ENCODE results near the gene OXT. TPM values are rescaled to one million over a fixed set of nuclear protein-coding genes. Genes with fewer than 3 reads are reported as not detected.

The OXT gene
- total RNA-seq, 4 donors from 2014 or later: not detected

DNA sequence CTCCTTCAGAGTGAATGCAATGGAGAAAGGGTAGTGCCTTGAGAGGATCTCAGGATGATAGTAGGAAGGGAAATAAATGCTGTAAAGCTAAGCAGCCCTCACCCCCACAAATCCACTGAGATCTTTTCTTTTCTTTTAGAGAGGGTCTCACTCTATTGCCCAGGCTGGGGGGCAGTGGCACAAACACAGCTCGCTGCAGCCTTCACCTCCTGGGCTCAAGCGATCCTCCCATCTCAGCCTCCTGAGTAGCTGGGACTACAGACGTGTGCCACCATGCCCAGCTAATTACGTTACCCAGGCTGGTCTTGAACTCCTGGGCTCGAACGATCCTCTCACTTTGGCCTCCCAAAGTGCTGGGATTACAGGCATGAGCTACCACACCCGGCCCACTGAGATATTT, 29.1 kb downstream of the OXT start:
- WGBS, 2 donors (ENCODE audit: low coverage in 1 of 2): 81 to 94% methylated on average over 3 to 6 of the region's 7 CpGs
- H3K9me3 ChIP-seq: no peaks in the 10 kb centered on the region
- ATAC-seq: no peak
- peaks cover 12% of the 10 kb centered on the region for H3K27me3 ChIP-seq
- H3K36me3 ChIP-seq: peaks cover 0 to 3% of the 10 kb centered on the region in 2 donors
- no peak overlapping the region for H3K27ac ChIP-seq
- no peaks in the 10 kb centered on the region for H3K4me1 ChIP-seq
- H3K4me3 ChIP-seq: no peak overlapping the region
- no peak for TF ChIP-seq POLR2A (IDR thresholded peaks at IDR 0.05)
- TF ChIP-seq POLR2AphosphoS5 (IDR thresholded peaks at IDR 0.05): no peak
- TF ChIP-seq EP300 (IDR thresholded peaks at IDR 0.05): no peak
- TF ChIP-seq, protein P1, sequence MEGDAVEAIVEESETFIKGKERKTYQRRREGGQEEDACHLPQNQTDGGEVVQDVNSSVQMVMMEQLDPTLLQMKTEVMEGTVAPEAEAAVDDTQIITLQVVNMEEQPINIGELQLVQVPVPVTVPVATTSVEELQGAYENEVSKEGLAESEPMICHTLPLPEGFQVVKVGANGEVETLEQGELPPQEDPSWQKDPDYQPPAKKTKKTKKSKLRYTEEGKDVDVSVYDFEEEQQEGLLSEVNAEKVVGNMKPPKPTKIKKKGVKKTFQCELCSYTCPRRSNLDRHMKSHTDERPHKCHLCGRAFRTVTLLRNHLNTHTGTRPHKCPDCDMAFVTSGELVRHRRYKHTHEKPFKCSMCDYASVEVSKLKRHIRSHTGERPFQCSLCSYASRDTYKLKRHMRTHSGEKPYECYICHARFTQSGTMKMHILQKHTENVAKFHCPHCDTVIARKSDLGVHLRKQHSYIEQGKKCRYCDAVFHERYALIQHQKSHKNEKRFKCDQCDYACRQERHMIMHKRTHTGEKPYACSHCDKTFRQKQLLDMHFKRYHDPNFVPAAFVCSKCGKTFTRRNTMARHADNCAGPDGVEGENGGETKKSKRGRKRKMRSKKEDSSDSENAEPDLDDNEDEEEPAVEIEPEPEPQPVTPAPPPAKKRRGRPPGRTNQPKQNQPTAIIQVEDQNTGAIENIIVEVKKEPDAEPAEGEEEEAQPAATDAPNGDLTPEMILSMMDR (IDR thresholded peaks at IDR 0.05): no peak

DNA sequence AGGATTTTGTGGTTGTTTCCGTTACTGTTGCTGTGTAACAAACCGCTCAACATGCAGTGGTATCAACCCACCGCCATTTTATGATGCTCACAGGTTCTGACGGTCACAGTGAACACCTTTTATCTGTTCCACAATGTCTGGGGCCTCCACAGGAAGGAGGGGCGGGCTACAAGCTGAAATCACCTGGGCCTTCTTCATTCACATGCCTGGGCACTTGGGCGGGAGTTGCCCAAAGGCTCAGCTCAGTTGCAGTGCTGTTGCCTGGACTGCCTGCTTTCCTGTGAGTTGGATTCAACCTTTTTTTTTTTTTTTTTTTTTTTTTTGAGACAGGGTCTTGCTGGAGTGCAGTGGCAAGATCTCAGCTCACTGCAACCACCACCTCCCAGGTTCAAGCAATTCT, 29.8 kb downstream of the OXT start:
- ATAC-seq: no peak
- 83 to 93% methylated on average over 3 to 5 of the region's 6 CpGs for WGBS, 2 donors (ENCODE audit: low coverage in 1 of 2)
- H3K27ac ChIP-seq: no peak overlapping the region
- no peak for TF ChIP-seq POLR2AphosphoS5 (IDR thresholded peaks at IDR 0.05)
- no peak for TF ChIP-seq POLR2A (IDR thresholded peaks at IDR 0.05)
- TF ChIP-seq, protein P1 (IDR thresholded peaks at IDR 0.05): no peak
- TF ChIP-seq EP300 (IDR thresholded peaks at IDR 0.05): no peak
- no peaks in the 10 kb centered on the region for H3K4me1 ChIP-seq
- no peaks in the 10 kb centered on the region for H3K9me3 ChIP-seq
- H3K27me3 ChIP-seq: peaks cover 12% of the 10 kb centered on the region
- no peak overlapping the region for H3K4me3 ChIP-seq
- H3K36me3 ChIP-seq: peaks cover 0 to 10% of the 10 kb centered on the region in 2 donors

DNA sequence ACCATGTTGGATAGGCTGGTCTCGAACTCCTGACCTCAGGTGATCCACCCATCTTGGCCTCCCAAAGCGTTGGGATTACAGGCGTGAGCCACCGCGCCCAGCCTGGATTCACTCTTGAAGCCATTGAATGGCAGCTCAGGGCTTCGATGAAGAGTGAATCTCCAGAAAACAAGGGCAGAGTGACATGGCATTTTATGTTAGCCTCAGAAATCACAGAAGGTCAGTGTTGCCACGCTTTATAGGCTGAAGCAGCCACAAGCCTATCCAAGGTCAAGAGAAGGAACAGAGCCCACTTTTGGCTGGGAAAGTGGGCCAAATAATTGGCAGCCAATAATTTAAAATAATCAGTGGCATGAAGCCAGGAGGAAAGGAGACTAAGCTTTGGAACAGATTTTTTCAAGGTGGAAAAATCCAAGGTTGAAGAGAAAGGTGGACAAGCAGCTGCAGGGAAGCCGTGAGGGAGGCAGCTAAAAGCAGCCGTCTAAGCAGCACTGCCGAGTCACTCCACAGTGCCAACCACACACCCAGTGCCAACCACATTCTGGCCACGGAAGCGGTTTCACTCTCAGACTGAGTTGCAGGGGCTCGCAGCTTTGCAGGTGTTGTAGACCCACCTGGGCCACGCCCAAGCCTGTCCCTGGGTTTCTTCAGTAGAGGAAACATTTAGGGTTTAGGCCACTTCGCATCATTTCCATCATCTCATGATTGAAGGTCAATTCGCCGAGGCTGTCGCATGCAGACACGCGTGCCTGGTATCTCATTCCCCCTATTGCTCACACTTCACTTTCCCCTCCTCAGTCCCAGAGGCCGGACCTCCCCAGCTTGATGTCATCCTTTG, 30.5 kb downstream of the OXT start:
- Histone ChIP-seq H3K27ac (no peak overlapping the region), H3K4me1 (no peaks in the 10 kb centered on the region), H3K9me3 (no peaks in the 10 kb centered on the region), H3K27me3 (peaks cover 12% of the 10 kb centered on the region), H3K4me3 (no peak overlapping the region), H3K36me3 (peaks cover 0 to 16% of the 10 kb centered on the region in 2 donors)
- TF ChIP-seq, protein P1 (IDR thresholded peaks at IDR 0.05): no peak
- no peak for TF ChIP-seq EP300 (IDR thresholded peaks at IDR 0.05)
- no peak for ATAC-seq
- WGBS, 2 donors (ENCODE audit: low coverage in 1 of 2): 89 to 93% methylated on average over 6 to 13 of the region's 21 CpGs

DNA sequence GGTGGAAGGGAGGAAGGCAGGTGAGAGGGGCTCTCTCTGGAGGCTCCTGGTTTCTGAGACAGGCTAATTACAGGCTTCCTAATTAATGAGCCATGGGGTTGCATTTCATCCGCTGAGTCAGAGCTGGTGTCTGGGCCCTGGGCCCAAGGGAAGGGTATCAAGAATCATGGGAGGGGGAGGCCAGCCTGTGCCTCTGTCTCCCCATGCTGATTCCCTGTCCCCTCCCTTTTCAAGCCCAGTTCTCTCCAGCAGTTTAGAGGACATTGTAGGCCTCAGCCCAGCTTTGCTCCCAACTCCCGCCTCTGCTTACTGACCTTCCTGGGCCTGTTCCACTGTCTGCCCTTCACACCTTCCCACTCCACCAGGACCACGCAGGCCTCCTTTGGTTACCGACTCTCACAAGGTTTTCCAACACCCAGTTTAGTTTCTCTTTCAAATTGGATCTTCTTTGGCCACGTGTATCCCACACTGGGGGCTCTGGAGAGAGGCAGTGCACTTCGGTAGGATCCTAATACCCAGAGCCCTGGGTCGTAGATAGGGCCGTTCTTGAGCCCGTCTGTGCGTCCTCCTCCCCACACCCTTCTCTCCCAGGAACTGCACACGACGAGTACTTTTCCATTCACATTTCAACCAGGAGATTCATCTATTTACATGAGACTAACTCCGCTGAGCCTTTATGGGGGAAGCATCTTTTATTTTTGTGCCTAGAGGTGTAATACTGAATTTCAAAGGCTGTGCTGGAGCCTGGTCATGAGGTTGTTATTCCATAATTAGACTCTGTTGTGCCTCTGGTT, 31.4 kb downstream of the OXT start:
- Histone ChIP-seq H3K27ac (no peak overlapping the region), H3K4me3 (no peak overlapping the region), H3K36me3 (peaks cover 0 to 24% of the 10 kb centered on the region in 2 donors), H3K4me1 (no peaks in the 10 kb centered on the region), H3K9me3 (no peaks in the 10 kb centered on the region), H3K27me3 (peaks cover 12% of the 10 kb centered on the region)
- ATAC-seq: no peak
- WGBS, 2 donors (ENCODE audit: low coverage in 1 of 2): 68 to 71% methylated on average over 11 to 12 of the region's 13 CpGs
- TF ChIP-seq EP300 (IDR thresholded peaks at IDR 0.05): no peak
- no peak for TF ChIP-seq POLR2A (IDR thresholded peaks at IDR 0.05)
- TF ChIP-seq, protein P1 (IDR thresholded peaks at IDR 0.05): no peak
- no peak for TF ChIP-seq POLR2AphosphoS5 (IDR thresholded peaks at IDR 0.05)

Data from gastroesophageal sphincter (tissue), 4 donors.